ENCODE measurements around the gene RPL27A. TPM values are rescaled to one million over a fixed set of nuclear protein-coding genes. Genes with fewer than 3 reads are reported as not detected.

Gene RPL27A
- total RNA-seq, 3 donors from 2014 or later (not counting 1 experiment from before 2014, with no cell fraction given) = 672 to 1,208 (median 807) TPM

DNA sequence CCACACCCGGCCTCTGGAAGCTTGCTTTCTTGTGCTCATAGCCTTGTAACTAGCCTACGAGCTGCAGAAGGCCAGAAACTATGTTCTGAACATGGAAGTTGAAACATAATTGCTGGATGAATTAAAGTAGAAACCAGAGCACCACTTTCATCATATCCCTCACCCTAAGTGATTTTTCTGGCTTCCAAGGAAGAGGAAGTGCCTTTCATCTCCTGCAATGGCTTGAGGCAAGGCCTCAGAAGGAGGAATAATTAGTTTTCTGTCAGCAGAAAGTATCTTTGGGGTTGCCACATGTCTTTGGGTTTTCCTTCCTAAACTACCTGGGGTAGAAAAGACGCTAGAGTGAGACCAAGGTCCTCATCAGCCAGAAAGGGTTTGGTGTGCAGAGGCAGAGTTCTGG lies 14.5 kb downstream of the RPL27A start:
- Mint-ChIP-seq H3K9me3 (no peaks in the 10 kb centered on the region), H3K27ac (peak overlapping the region in 1 of 2 donors; percentile 18), H3K36me3 (no peaks in the 10 kb centered on the region), H3K4me1 (peaks cover 0 to 2% of the 10 kb centered on the region in 2 donors), H3K4me3 (no peak overlapping the region), H3K27me3 (ENCODE audit: low read depth in 2 of 2) (no peaks in the 10 kb centered on the region)
- Histone ChIP-seq H3K36me3 (ENCODE audit: control insufficient read depth, insufficient read depth, low read length) (no peaks in the 10 kb centered on the region), H3K9me3 (ENCODE audit: control insufficient read depth, insufficient read depth, low read length) (no peaks in the 10 kb centered on the region), H3K27ac (ENCODE audit: low read length) (no peak overlapping the region), H3K4me1 (ENCODE audit: control insufficient read depth, insufficient read depth, low read length) (peaks cover 4% of the 10 kb centered on the region), H3K4me3 (ENCODE audit: low read length) (no peak overlapping the region), H3K27me3 (ENCODE audit: control insufficient read depth, insufficient read depth, low read length) (no peaks in the 10 kb centered on the region)
- 96% methylated on average over 3 of the region's 3 CpGs for WGBS (ENCODE audit: insufficient coverage)
- DNase-seq (no peak), ATAC-seq (no peak)
- TF ChIP-seq, protein P1, sequence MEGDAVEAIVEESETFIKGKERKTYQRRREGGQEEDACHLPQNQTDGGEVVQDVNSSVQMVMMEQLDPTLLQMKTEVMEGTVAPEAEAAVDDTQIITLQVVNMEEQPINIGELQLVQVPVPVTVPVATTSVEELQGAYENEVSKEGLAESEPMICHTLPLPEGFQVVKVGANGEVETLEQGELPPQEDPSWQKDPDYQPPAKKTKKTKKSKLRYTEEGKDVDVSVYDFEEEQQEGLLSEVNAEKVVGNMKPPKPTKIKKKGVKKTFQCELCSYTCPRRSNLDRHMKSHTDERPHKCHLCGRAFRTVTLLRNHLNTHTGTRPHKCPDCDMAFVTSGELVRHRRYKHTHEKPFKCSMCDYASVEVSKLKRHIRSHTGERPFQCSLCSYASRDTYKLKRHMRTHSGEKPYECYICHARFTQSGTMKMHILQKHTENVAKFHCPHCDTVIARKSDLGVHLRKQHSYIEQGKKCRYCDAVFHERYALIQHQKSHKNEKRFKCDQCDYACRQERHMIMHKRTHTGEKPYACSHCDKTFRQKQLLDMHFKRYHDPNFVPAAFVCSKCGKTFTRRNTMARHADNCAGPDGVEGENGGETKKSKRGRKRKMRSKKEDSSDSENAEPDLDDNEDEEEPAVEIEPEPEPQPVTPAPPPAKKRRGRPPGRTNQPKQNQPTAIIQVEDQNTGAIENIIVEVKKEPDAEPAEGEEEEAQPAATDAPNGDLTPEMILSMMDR (IDR thresholded peaks at IDR 0.05) = no peak
- intact Hi-C loops (cut with micrococcal nuclease) = no loop called here

DNA sequence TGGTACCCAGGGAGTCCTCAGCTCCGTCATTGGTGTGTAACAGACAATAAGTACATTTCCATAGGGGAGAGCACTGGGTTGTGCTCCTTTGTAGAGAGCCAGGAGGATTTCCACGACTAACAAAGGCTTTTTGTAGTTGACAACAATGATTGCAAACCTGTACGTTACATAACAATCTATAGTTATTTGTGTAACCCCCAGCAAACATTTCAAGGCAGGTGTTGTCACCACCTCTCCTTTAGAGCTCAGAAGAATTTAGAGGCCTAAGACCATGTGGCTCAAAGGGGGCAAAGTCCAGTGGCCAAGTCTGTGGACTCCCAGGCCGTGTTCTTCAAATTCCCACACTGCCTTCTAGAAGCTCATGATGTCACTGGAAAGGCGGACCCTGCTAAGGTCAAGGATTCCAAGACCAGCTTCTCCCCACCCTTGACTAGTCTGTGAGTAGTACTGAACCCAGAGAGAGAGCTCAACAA lies 15.8 kb downstream of the RPL27A start:
- Mint-ChIP-seq H3K27me3 (ENCODE audit: low read depth in 2 of 2) (no peaks in the 10 kb centered on the region), H3K4me3 (no peak overlapping the region), H3K36me3 (no peaks in the 10 kb centered on the region), H3K27ac (no peak overlapping the region), H3K9me3 (no peaks in the 10 kb centered on the region), H3K4me1 (peaks cover 0 to 4% of the 10 kb centered on the region in 2 donors)
- Histone ChIP-seq H3K4me3 (ENCODE audit: low read length) (no peak overlapping the region), H3K4me1 (ENCODE audit: control insufficient read depth, insufficient read depth, low read length) (peaks cover 4% of the 10 kb centered on the region), H3K9me3 (ENCODE audit: control insufficient read depth, insufficient read depth, low read length) (no peaks in the 10 kb centered on the region), H3K27ac (ENCODE audit: low read length) (no peak overlapping the region), H3K36me3 (ENCODE audit: control insufficient read depth, insufficient read depth, low read length) (no peaks in the 10 kb centered on the region), H3K27me3 (ENCODE audit: control insufficient read depth, insufficient read depth, low read length) (no peaks in the 10 kb centered on the region)
- intact Hi-C loops (cut with micrococcal nuclease) = no loop called here
- no peak for DNase-seq
- WGBS (ENCODE audit: insufficient coverage) = 98% methylated on average over 4 of the region's 5 CpGs
- no peak for ATAC-seq
- TF ChIP-seq, protein P1 (IDR thresholded peaks at IDR 0.05) = no peak

DNA sequence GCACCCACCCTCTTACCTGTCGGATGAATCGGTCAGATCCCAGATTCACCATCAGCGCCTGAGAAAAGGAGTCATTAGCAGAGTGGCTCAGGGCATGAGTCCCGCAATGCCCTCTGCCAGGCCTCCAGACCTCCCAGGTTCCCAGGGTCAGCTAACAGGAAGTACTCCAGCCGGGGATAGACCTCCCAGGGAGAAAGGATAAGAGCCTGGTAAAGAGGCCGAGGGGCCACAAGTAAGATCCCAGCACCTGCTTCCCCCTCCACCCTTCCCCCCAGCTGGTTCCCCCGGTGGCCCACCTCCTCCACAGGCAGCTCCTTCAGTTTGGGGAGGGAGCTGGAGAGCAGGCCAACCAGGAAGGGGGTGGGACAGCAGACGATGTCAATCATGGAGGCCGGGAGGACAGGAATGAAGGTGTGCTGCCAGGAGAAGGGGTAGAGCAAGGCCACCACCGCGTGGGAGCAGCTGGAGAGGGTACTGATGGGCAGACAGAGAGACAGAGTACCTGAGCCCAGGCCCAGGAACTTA lies 16.4 kb downstream of the RPL27A start:
- 94% methylated on average over 9 of the region's 11 CpGs for WGBS (ENCODE audit: insufficient coverage)
- intact Hi-C loops (cut with micrococcal nuclease) = no loop called here
- Mint-ChIP-seq H3K4me1 (peaks cover 0 to 4% of the 10 kb centered on the region in 2 donors), H3K27me3 (ENCODE audit: low read depth in 2 of 2) (no peaks in the 10 kb centered on the region), H3K4me3 (no peak overlapping the region), H3K27ac (no peak overlapping the region), H3K9me3 (no peaks in the 10 kb centered on the region), H3K36me3 (no peaks in the 10 kb centered on the region)
- no peaks in the 10 kb centered on the region for H3K9me3 ChIP-seq (ENCODE audit: control insufficient read depth, insufficient read depth, low read length)
- H3K4me1 ChIP-seq (ENCODE audit: control insufficient read depth, insufficient read depth, low read length) = peaks cover 4% of the 10 kb centered on the region
- H3K4me3 ChIP-seq (ENCODE audit: low read length) = no peak overlapping the region
- TF ChIP-seq, protein P1 (IDR thresholded peaks at IDR 0.05) = no peak
- DNase-seq (no peak), ATAC-seq (no peak)
- no peak overlapping the region for H3K27ac ChIP-seq (ENCODE audit: low read length)
- H3K27me3 ChIP-seq (ENCODE audit: control insufficient read depth, insufficient read depth, low read length) = no peaks in the 10 kb centered on the region
- H3K36me3 ChIP-seq (ENCODE audit: control insufficient read depth, insufficient read depth, low read length) = no peaks in the 10 kb centered on the region

DNA sequence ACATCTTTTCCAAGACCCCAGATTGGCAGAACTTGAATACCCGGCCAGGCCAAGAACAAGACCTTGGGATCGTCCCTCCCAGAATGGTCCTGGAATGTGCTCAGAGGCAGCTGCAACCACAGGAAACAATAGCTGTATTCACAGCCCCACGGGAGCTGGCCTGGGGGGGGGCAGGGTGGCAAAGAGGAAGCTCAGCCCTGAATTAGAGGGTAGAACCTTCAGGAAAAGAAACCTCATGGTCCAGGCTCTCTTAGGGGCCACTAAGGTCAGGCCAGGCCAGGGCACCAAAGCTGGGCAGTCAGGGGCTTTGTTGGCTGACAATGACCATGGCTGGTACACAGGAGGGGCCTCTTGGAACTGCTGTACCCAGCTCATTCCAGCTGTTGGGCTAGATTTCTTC lies 17.3 kb downstream of the RPL27A start:
- Mint-ChIP-seq H3K9me3 (no peaks in the 10 kb centered on the region), H3K27me3 (ENCODE audit: low read depth in 2 of 2) (no peaks in the 10 kb centered on the region), H3K27ac (no peak overlapping the region), H3K4me3 (no peak overlapping the region), H3K4me1 (peaks cover 0 to 4% of the 10 kb centered on the region in 2 donors), H3K36me3 (no peaks in the 10 kb centered on the region)
- Histone ChIP-seq H3K27me3 (ENCODE audit: control insufficient read depth, insufficient read depth, low read length) (no peaks in the 10 kb centered on the region), H3K4me1 (ENCODE audit: control insufficient read depth, insufficient read depth, low read length) (peaks cover 4% of the 10 kb centered on the region), H3K9me3 (ENCODE audit: control insufficient read depth, insufficient read depth, low read length) (no peaks in the 10 kb centered on the region), H3K4me3 (ENCODE audit: low read length) (no peak overlapping the region), H3K27ac (ENCODE audit: low read length) (no peak overlapping the region), H3K36me3 (ENCODE audit: control insufficient read depth, insufficient read depth, low read length) (no peaks in the 10 kb centered on the region)
- intact Hi-C loops (cut with micrococcal nuclease) = no loop called here
- DNase-seq (no peak), ATAC-seq (no peak)
- TF ChIP-seq, protein P1 (IDR thresholded peaks at IDR 0.05) = no peak
- WGBS (ENCODE audit: insufficient coverage) = 17% methylated on average over 3 of the region's 3 CpGs

Data from natural killer cell (primary cell).